NT2/D1 (cell line): Measurements from ENCODE around the gene ERC2.

ENCODE experiments used
- SUZ12 ChIP-seq: IDR thresholded peaks from 2 replicates; pipeline ENCODE4 v1.6.1; 2011; ENCODE audit not compliant: insufficient read length, insufficient read depth; ENCODE audit errors: extremely low read depth
- YY1 ChIP-seq: IDR thresholded peaks from 2 replicates; pipeline ENCODE4 v1.6.1; 2011; ENCODE audit not compliant: insufficient read length, insufficient read depth

DNA sequence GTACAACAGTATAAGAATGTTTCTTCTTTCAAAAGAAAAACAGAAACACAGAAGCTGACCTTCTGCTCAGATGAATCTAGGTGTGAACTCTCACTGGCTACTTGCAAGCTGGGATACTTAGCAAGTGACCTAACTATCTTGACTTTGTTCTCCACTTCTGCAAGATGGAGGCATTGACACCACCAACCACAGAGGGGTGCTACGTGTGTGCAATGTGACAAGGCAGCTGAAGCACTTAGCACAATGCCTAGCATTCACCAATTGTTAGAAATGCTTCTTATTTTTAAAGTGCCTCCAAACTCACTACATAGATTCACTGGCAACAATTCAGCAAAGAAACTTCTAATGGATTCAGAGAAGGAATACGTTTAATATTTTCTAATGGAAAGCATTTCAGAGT, 649.8 kb downstream of the ERC2 start:
- TF ChIP-seq SUZ12 (no peak), YY1 (no peak)
